Measurements from ENCODE around the gene CHMP1B.
"Not testable (repeated sequence)": the region's sequence is repeated elsewhere in the genome, so short reads cannot be mapped to it uniquely, and the experiment has no call there.

The CHMP1B gene

GRCh38 chr18:11830585-11830984 lies 20.6 kb upstream of the CHMP1B start:
- in situ Hi-C loops (cut with HindIII; ENCODE audit: low pct_ligation_motif_present, low pct_unique_long_range_greater_than_20kb, low sequenced_read_pairs) = no loop called here
- no peak for DNase-seq

- in situ Hi-C loops (cut with HindIII; ENCODE audit: low pct_ligation_motif_present, low pct_unique_long_range_greater_than_20kb, low sequenced_read_pairs) = no loop called here
- DNase-seq = no peak
Observed at GRCh38 chr18:11831921-11832320, 19.3 kb upstream of the CHMP1B start.

GRCh38 chr18:11834772-11835171 lies 16.4 kb upstream of the CHMP1B start:
- in situ Hi-C loops (cut with HindIII; ENCODE audit: low pct_ligation_motif_present, low pct_unique_long_range_greater_than_20kb, low sequenced_read_pairs) = no loop called here

GRCh38 chr18:11839556-11839955 lies 11.7 kb upstream of the CHMP1B start:
- in situ Hi-C loops (cut with HindIII; ENCODE audit: low pct_ligation_motif_present, low pct_unique_long_range_greater_than_20kb, low sequenced_read_pairs) = no loop called here

More at GRCh38 chr18:11834772-11835171, 16.4 kb upstream of the CHMP1B start:
- DNase-seq = no peak

GRCh38 chr18:11840493-11840892 lies 10.7 kb upstream of the CHMP1B start:
- DNase-seq = no peak
- in situ Hi-C loops (cut with HindIII; ENCODE audit: low pct_ligation_motif_present, low pct_unique_long_range_greater_than_20kb, low sequenced_read_pairs) = no loop called here

More at GRCh38 chr18:11839556-11839955, 11.7 kb upstream of the CHMP1B start:
- DNase-seq = no peak

GRCh38 chr18:11842562-11842961 lies 8.7 kb upstream of the CHMP1B start:
- in situ Hi-C loops (cut with HindIII; ENCODE audit: low pct_ligation_motif_present, low pct_unique_long_range_greater_than_20kb, low sequenced_read_pairs) = no loop called here
- DNase-seq = no peak

- in situ Hi-C loops (cut with HindIII; ENCODE audit: low pct_ligation_motif_present, low pct_unique_long_range_greater_than_20kb, low sequenced_read_pairs) = no loop called here
- DNase-seq = no peak
Observed at GRCh38 chr18:11844436-11844835, 6.8 kb upstream of the CHMP1B start.

GRCh38 chr18:11845654-11846053 lies 5.6 kb upstream of the CHMP1B start:
- in situ Hi-C loops (cut with HindIII; ENCODE audit: low pct_ligation_motif_present, low pct_unique_long_range_greater_than_20kb, low sequenced_read_pairs) = no loop called here
- DNase-seq = no peak

- in situ Hi-C loops (cut with HindIII; ENCODE audit: low pct_ligation_motif_present, low pct_unique_long_range_greater_than_20kb, low sequenced_read_pairs) = no loop called here
- no peak for DNase-seq
Observed at GRCh38 chr18:11847811-11848210, 3.4 kb upstream of the CHMP1B start.

- in situ Hi-C loops (cut with HindIII; ENCODE audit: low pct_ligation_motif_present, low pct_unique_long_range_greater_than_20kb, low sequenced_read_pairs) = no loop called here
- DNase-seq = no peak
Observed at GRCh38 chr18:11849279-11849678, 1.9 kb upstream of the CHMP1B start.

GRCh38 chr18:11849841-11850634 lies 1.2 kb upstream of the CHMP1B start:
- in situ Hi-C loops (cut with HindIII; ENCODE audit: low pct_ligation_motif_present, low pct_unique_long_range_greater_than_20kb, low sequenced_read_pairs) = no loop called here
- DNase-seq = peak; percentile 69

- DNase-seq = peak; percentile 28
- in situ Hi-C loops (cut with HindIII; ENCODE audit: low pct_ligation_motif_present, low pct_unique_long_range_greater_than_20kb, low sequenced_read_pairs) = no loop called here
Observed at GRCh38 chr18:11850821-11851145, 430 bp upstream of the CHMP1B start.

- in situ Hi-C loops (cut with HindIII; ENCODE audit: low pct_ligation_motif_present, low pct_unique_long_range_greater_than_20kb, low sequenced_read_pairs) = no loop called here
- peak; percentile 43 for DNase-seq
Observed at GRCh38 chr18:11851806-11852337, 659 bp downstream of the CHMP1B start.

GRCh38 chr18:11854554-11854953 lies 3.3 kb downstream of the CHMP1B start:
- DNase-seq; in situ Hi-C loops (cut with HindIII; ENCODE audit: low pct_ligation_motif_present, low pct_unique_long_range_greater_than_20kb, low sequenced_read_pairs): not testable (repeated sequence)

- peak; percentile 74 for DNase-seq
- in situ Hi-C loops (cut with HindIII; ENCODE audit: low pct_ligation_motif_present, low pct_unique_long_range_greater_than_20kb, low sequenced_read_pairs) = no loop called here
Observed at GRCh38 chr18:11857177-11857887, 6.1 kb downstream of the CHMP1B start.

- in situ Hi-C loops (cut with HindIII; ENCODE audit: low pct_ligation_motif_present, low pct_unique_long_range_greater_than_20kb, low sequenced_read_pairs) = no loop called here
- no peak for DNase-seq
Observed at GRCh38 chr18:11859282-11859830, 8.1 kb downstream of the CHMP1B start.

- in situ Hi-C loops (cut with HindIII; ENCODE audit: low pct_ligation_motif_present, low pct_unique_long_range_greater_than_20kb, low sequenced_read_pairs) = no loop called here
- peak; percentile 55 for DNase-seq
Observed at GRCh38 chr18:11859903-11860407, 8.7 kb downstream of the CHMP1B start.

GRCh38 chr18:11860594-11861450 lies 9.6 kb downstream of the CHMP1B start:
- in situ Hi-C loops (cut with HindIII; ENCODE audit: low pct_ligation_motif_present, low pct_unique_long_range_greater_than_20kb, low sequenced_read_pairs) = no loop called here

More at GRCh38 chr18:11860594-11861450, 9.6 kb downstream of the CHMP1B start:
- no peak for DNase-seq
